ENCODE measurements around the gene ACTL7A. TPM values are rescaled to one million over a fixed set of nuclear protein-coding genes. Genes with fewer than 3 reads are reported as not detected.
"Not testable (repeated sequence)": the region's sequence is repeated elsewhere in the genome, so short reads cannot be mapped to it uniquely, and the experiment has no call there.

Gene ACTL7A
- total RNA-seq, 4 donors from 2014 or later, result not detected

GRCh38 chr9:108844391-108844790 lies 17.7 kb upstream of the ACTL7A start:
- intact Hi-C loops (cut with DNase I; ENCODE audit: low total_unique reads), result no loop called here
- peak in 1 of 2 donors; percentile 28 for DNase-seq (ENCODE audit: low spot score in 2 of 2)
- TF ChIP-seq POLR2A (IDR thresholded peaks at IDR 0.05) (no peak), CTCF (IDR thresholded peaks at IDR 0.05) (no peak)
- no peak overlapping the region for H3K4me3 ChIP-seq (ENCODE audit: low read depth, poor library complexity, severe bottlenecking)
- 30 to 42% methylated on average over 2 of the region's 2 CpGs for WGBS, 2 donors

GRCh38 chr9:108844856-108845255 lies 17.2 kb upstream of the ACTL7A start:
- intact Hi-C loops (cut with DNase I; ENCODE audit: low total_unique reads), result no loop called here
- H3K4me3 ChIP-seq (ENCODE audit: low read depth, poor library complexity, severe bottlenecking), result no peak overlapping the region
- WGBS, 2 donors, result 51 to 62% methylated on average over 2 of the region's 2 CpGs
- DNase-seq (ENCODE audit: low spot score in 2 of 2), result no peak
- TF ChIP-seq POLR2A (IDR thresholded peaks at IDR 0.05), result no peak

GRCh38 chr9:108845507-108845906 lies 16.6 kb upstream of the ACTL7A start:
- DNase-seq (ENCODE audit: low spot score in 2 of 2), result peak in 1 of 2 donors; percentile 31
- WGBS, 2 donors, result 43 to 55% methylated on average over 5 of the region's 5 CpGs
- intact Hi-C loops (cut with DNase I; ENCODE audit: low total_unique reads), result no loop called here
- TF ChIP-seq CTCF (IDR thresholded peaks at IDR 0.05), result no peak
- no peak overlapping the region for H3K4me3 ChIP-seq (ENCODE audit: low read depth, poor library complexity, severe bottlenecking)

GRCh38 chr9:108845947-108846346 lies 16.1 kb upstream of the ACTL7A start:
- no peak for DNase-seq (ENCODE audit: low spot score in 2 of 2)
- WGBS, 2 donors, result 58 to 69% methylated on average over 2 of the region's 2 CpGs
- intact Hi-C loops (cut with DNase I; ENCODE audit: low total_unique reads), result no loop called here
- H3K4me3 ChIP-seq (ENCODE audit: low read depth, poor library complexity, severe bottlenecking), result no peak overlapping the region
- no peak for TF ChIP-seq CTCF (IDR thresholded peaks at IDR 0.05)
- TF ChIP-seq POLR2A (IDR thresholded peaks at IDR 0.05), result no peak

GRCh38 chr9:108848296-108848695 lies 13.8 kb upstream of the ACTL7A start:
- WGBS, 2 donors, result 97 to 98% methylated on average over 8 of the region's 8 CpGs
- DNase-seq (ENCODE audit: low spot score in 2 of 2), result peak in 1 of 2 donors; percentile 73
- H3K4me3 ChIP-seq (ENCODE audit: low read depth, poor library complexity, severe bottlenecking); intact Hi-C loops (cut with DNase I; ENCODE audit: low total_unique reads): not testable (repeated sequence)

GRCh38 chr9:108850293-108850897 lies 11.7 kb upstream of the ACTL7A start:
- TF ChIP-seq CTCF (IDR thresholded peaks at IDR 0.05) (no peak), POLR2A (IDR thresholded peaks at IDR 0.05) (no peak)
- H3K4me3 ChIP-seq (ENCODE audit: low read depth, poor library complexity, severe bottlenecking), result no peak overlapping the region
- WGBS, 2 donors, result 97% methylated on average over 3 of the region's 3 CpGs
- peak in 1 of 2 donors; percentile 14 for DNase-seq (ENCODE audit: low spot score in 2 of 2)
- intact Hi-C loops (cut with DNase I; ENCODE audit: low total_unique reads), result no loop called here

GRCh38 chr9:108851138-108851537 lies 10.9 kb upstream of the ACTL7A start:
- H3K4me3 ChIP-seq (ENCODE audit: low read depth, poor library complexity, severe bottlenecking), result no peak overlapping the region
- no peak for TF ChIP-seq POLR2A (IDR thresholded peaks at IDR 0.05)
- TF ChIP-seq CTCF (IDR thresholded peaks at IDR 0.05), result no peak
- WGBS, 2 donors, result 71 to 93% methylated on average over 3 of the region's 3 CpGs
- no peak for DNase-seq (ENCODE audit: low spot score in 2 of 2)
- intact Hi-C loops (cut with DNase I; ENCODE audit: low total_unique reads), result no loop called here

Measured in lower leg skin (tissue), 4 donors.